Measurements from ENCODE around the gene ARHGEF5. TPM values are rescaled to one million over a fixed set of nuclear protein-coding genes. Genes with fewer than 3 reads are reported as not detected.
"Not testable (repeated sequence)": the region's sequence is repeated elsewhere in the genome, so short reads cannot be mapped to it uniquely, and the experiment has no call there.

Gene ARHGEF5
- total and polyA plus RNA-seq, 9 of the 15 experiments (the other 6 are each of a cell fraction or from before 2014, with no cell fraction given) = 0.03 to 0.49 (median 0.10) TPM; not detected in 1

- H3K27me3 ChIP-seq (ENCODE audit: control insufficient read depth in 2 of 2, insufficient read depth in 2 of 2, low read length in 2 of 2); H3K36me3 ChIP-seq (ENCODE audit: control insufficient read depth, insufficient read depth, low read length); H3K27ac ChIP-seq (ENCODE audit: extremely low read depth, low read depth, low read length); in situ Hi-C loops (cut with MboI); ATAC-seq; H3K4me2 ChIP-seq (ENCODE audit: insufficient read depth, low read length); H2AFZ ChIP-seq (ENCODE audit: low read depth, low read length); H3K9me3 ChIP-seq (replicated peaks; ENCODE audit: control insufficient read depth, insufficient read depth, low read depth, low read length); CTCF ChIA-PET (ENCODE audit: low intra/inter-chr PET ratio); POLR2A ChIA-PET; BruUV-seq (replicated peaks); H3K4me1 ChIP-seq (replicated peaks in 1 of 2; ENCODE audit: control insufficient read depth in 2 of 2, insufficient read depth in 2 of 2, low read length in 2 of 2); H3K4me3 ChIP-seq; H3K9me1 ChIP-seq (ENCODE audit: control insufficient read depth, insufficient read depth, low read length); H3K9ac ChIP-seq (ENCODE audit: insufficient read depth in 1 of 2, low read depth in 2 of 2, low read length in 2 of 2); intact Hi-C loops (cut with micrococcal nuclease); DNase-seq (ENCODE audit: extremely low read depth in 1 of 4, low spot score in 3 of 4); H4K20me1 ChIP-seq (replicated peaks; ENCODE audit: control insufficient read depth, insufficient read depth, low read length); H3K79me2 ChIP-seq (ENCODE audit: control insufficient read depth, insufficient read depth, low read length); FAIRE-seq: not testable (repeated sequence)
- 0% methylated on average over 1 of the region's 2 CpGs for WGBS (ENCODE audit: insufficient coverage, low coverage, missing lambda C conversion rate)
These were observed 43.2 kb upstream of the ARHGEF5 start, which contains the start of gene OR2A1 for GRCh38 chr7:144311872-144312469. OR2A1 (plus strand) TSS chr7:144312419; CDS start chr7:144318125, 5,706 bp downstream.

GRCh38 chr7:144317537-144317936 lies 37.7 kb upstream of the ARHGEF5 start:
- POLR2A ChIA-PET; BruUV-seq (replicated peaks); H3K9me1 ChIP-seq (ENCODE audit: control insufficient read depth, insufficient read depth, low read length); CTCF ChIA-PET (ENCODE audit: low intra/inter-chr PET ratio); H2AFZ ChIP-seq (ENCODE audit: low read depth, low read length); H3K27ac ChIP-seq (ENCODE audit: extremely low read depth, low read depth, low read length); H3K9ac ChIP-seq (ENCODE audit: insufficient read depth in 1 of 2, low read depth in 2 of 2, low read length in 2 of 2); H3K79me2 ChIP-seq (ENCODE audit: control insufficient read depth, insufficient read depth, low read length); FAIRE-seq; H4K20me1 ChIP-seq (replicated peaks; ENCODE audit: control insufficient read depth, insufficient read depth, low read length); H3K9me3 ChIP-seq (replicated peaks; ENCODE audit: control insufficient read depth, insufficient read depth, low read depth, low read length); in situ Hi-C loops (cut with MboI); intact Hi-C loops (cut with micrococcal nuclease); H3K4me1 ChIP-seq (replicated peaks in 1 of 2; ENCODE audit: control insufficient read depth in 2 of 2, insufficient read depth in 2 of 2, low read length in 2 of 2); ATAC-seq; H3K36me3 ChIP-seq (ENCODE audit: control insufficient read depth, insufficient read depth, low read length); H3K27me3 ChIP-seq (ENCODE audit: control insufficient read depth in 2 of 2, insufficient read depth in 2 of 2, low read length in 2 of 2); H3K4me2 ChIP-seq (ENCODE audit: insufficient read depth, low read length); DNase-seq (ENCODE audit: extremely low read depth in 1 of 4, low spot score in 3 of 4); H3K4me3 ChIP-seq: not testable (repeated sequence)
- no CpG with 5 or more reads among the region's 1 CpG for WGBS (ENCODE audit: insufficient coverage, low coverage, missing lambda C conversion rate)

- POLR2A ChIA-PET; FAIRE-seq; H3K79me2 ChIP-seq (ENCODE audit: control insufficient read depth, insufficient read depth, low read length); H4K20me1 ChIP-seq (replicated peaks; ENCODE audit: control insufficient read depth, insufficient read depth, low read length); H3K4me3 ChIP-seq; H3K27me3 ChIP-seq (ENCODE audit: control insufficient read depth in 2 of 2, insufficient read depth in 2 of 2, low read length in 2 of 2); DNase-seq (ENCODE audit: extremely low read depth in 1 of 4, low spot score in 3 of 4); H3K4me2 ChIP-seq (ENCODE audit: insufficient read depth, low read length); H3K36me3 ChIP-seq (ENCODE audit: control insufficient read depth, insufficient read depth, low read length); ATAC-seq; H3K9ac ChIP-seq (ENCODE audit: insufficient read depth in 1 of 2, low read depth in 2 of 2, low read length in 2 of 2); H3K27ac ChIP-seq (ENCODE audit: extremely low read depth, low read depth, low read length); in situ Hi-C loops (cut with MboI); H3K9me3 ChIP-seq (replicated peaks; ENCODE audit: control insufficient read depth, insufficient read depth, low read depth, low read length); intact Hi-C loops (cut with micrococcal nuclease); H3K4me1 ChIP-seq (replicated peaks in 1 of 2; ENCODE audit: control insufficient read depth in 2 of 2, insufficient read depth in 2 of 2, low read length in 2 of 2); H3K9me1 ChIP-seq (ENCODE audit: control insufficient read depth, insufficient read depth, low read length); BruUV-seq (replicated peaks); H2AFZ ChIP-seq (ENCODE audit: low read depth, low read length); CTCF ChIA-PET (ENCODE audit: low intra/inter-chr PET ratio): not testable (repeated sequence)
- no CpG with 5 or more reads among the region's 2 CpGs for WGBS (ENCODE audit: insufficient coverage, low coverage, missing lambda C conversion rate)
These were observed 35.7 kb upstream of the ARHGEF5 start for GRCh38 chr7:144319547-144319946.

- H3K9me1 ChIP-seq (ENCODE audit: control insufficient read depth, insufficient read depth, low read length); H4K20me1 ChIP-seq (replicated peaks; ENCODE audit: control insufficient read depth, insufficient read depth, low read length); intact Hi-C loops (cut with micrococcal nuclease); H3K4me1 ChIP-seq (replicated peaks in 1 of 2; ENCODE audit: control insufficient read depth in 2 of 2, insufficient read depth in 2 of 2, low read length in 2 of 2); BruUV-seq (replicated peaks); CTCF ChIA-PET (ENCODE audit: low intra/inter-chr PET ratio); H3K27me3 ChIP-seq (ENCODE audit: control insufficient read depth in 2 of 2, insufficient read depth in 2 of 2, low read length in 2 of 2); in situ Hi-C loops (cut with MboI); POLR2A ChIA-PET; H3K4me3 ChIP-seq; H3K9me3 ChIP-seq (replicated peaks; ENCODE audit: control insufficient read depth, insufficient read depth, low read depth, low read length); H3K4me2 ChIP-seq (ENCODE audit: insufficient read depth, low read length); H3K9ac ChIP-seq (ENCODE audit: insufficient read depth in 1 of 2, low read depth in 2 of 2, low read length in 2 of 2); FAIRE-seq; DNase-seq (ENCODE audit: extremely low read depth in 1 of 4, low spot score in 3 of 4); H3K79me2 ChIP-seq (ENCODE audit: control insufficient read depth, insufficient read depth, low read length); H3K36me3 ChIP-seq (ENCODE audit: control insufficient read depth, insufficient read depth, low read length); ATAC-seq; H2AFZ ChIP-seq (ENCODE audit: low read depth, low read length); H3K27ac ChIP-seq (ENCODE audit: extremely low read depth, low read depth, low read length): not testable (repeated sequence)
- 0% methylated on average over 1 of the region's 3 CpGs for WGBS (ENCODE audit: insufficient coverage, low coverage, missing lambda C conversion rate)
These were observed 33.5 kb upstream of the ARHGEF5 start for GRCh38 chr7:144321677-144322206.
